ENCODE results near the gene LHFPL3.
A peak's percentile ranks its signal among the peaks of the same experiment; 100 is the strongest.
"Not testable (repeated sequence)": the region's sequence is repeated elsewhere in the genome, so short reads cannot be mapped to it uniquely, and the experiment has no call there.

LHFPL3 gene

DNA sequence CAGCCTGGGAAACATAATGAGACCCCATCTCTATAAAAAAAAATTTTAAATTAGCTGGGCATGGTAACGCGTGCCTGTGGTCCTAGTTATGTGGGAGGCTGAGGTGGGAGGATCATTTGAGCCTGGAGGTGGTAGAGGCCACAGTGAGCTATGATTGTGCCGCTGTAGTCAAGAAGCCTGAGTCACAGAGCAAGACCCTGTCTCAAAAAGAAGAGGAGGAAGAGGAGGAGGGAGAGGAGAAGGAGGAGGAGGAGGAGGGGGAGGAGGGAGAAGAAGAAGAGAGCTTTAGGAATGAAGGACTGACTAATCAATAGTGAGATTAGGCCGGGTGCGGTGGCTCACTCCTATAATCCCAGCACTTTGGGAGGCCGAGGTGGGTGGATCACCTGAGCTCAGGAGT, 573.8 kb downstream of the LHFPL3 start:
- Mint-ChIP-seq H3K9me3 (no peaks in the 10 kb centered on the region), H3K4me3 (no peak overlapping the region), H3K27ac (no peak overlapping the region), H3K4me1 (peaks cover 3% of the 10 kb centered on the region), H3K27me3 (no peaks in the 10 kb centered on the region)
- DNase-seq, result no peak
- no peak for ATAC-seq

- Mint-ChIP-seq H3K4me1 (no peaks in the 10 kb centered on the region), H3K27ac (no peak overlapping the region), H3K27me3 (no peaks in the 10 kb centered on the region), H3K9me3 (no peaks in the 10 kb centered on the region), H3K4me3 (no peak overlapping the region)
- ATAC-seq (no peak), DNase-seq (no peak)
Measured at GRCh38 chr7:104903044-104903443, 574.6 kb downstream of the LHFPL3 start.

DNA sequence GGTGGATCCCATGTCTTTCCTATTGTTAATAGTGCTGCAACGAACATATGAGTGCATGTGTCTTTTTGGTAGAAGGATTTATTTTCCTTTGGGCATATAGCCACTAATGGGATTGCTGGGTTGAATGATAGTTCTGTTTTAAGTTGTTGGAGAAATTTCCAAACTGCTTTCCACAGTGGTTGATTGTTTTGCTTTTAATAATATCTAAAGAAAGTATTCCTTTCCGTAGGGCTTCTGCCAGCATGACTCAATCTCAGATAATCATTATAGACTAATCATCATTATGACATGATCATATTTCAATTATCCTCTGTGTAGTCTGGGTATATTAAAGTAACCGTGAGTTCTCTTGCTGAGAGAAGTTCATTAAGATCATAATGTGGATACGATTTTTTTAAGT, 575.4 kb downstream of the LHFPL3 start:
- no peak for ATAC-seq
- Mint-ChIP-seq H3K4me1 (no peaks in the 10 kb centered on the region), H3K27ac (no peak overlapping the region)

DNA sequence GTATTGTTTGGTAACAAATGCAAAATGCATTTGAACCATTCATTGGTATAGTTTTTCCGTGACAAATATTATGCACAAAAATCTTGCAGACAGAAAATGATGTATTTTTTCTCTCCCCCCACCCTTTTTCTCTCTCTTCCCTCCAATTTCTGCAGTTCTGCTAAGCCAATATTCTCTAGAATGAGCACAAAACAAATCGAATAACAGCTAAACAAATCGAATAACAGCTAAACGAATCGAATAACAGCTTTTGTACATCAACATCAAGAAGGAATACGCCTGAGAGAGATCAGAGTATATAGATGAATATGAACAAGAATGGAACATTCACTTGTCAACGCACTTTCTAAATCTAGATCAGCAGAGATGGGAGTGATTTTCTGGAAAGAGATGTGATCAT, 577.6 kb downstream of the LHFPL3 start:
- Mint-ChIP-seq H3K4me3 (no peak overlapping the region), H3K4me1 (no peaks in the 10 kb centered on the region), H3K27me3 (no peaks in the 10 kb centered on the region), H3K9me3 (no peaks in the 10 kb centered on the region), H3K27ac (no peak overlapping the region)
- ATAC-seq, result no peak
- DNase-seq, result no peak

More for the DNA sequence above, 575.4 kb downstream of the LHFPL3 start:
- H3K27me3 Mint-ChIP-seq, result no peaks in the 10 kb centered on the region
- H3K4me3 Mint-ChIP-seq, result no peak overlapping the region
- no peak for DNase-seq
- H3K9me3 Mint-ChIP-seq, result no peaks in the 10 kb centered on the region

- no peak for ATAC-seq
- DNase-seq, result no peak
- H3K27ac Mint-ChIP-seq, result no peak overlapping the region
- H3K9me3 Mint-ChIP-seq, result no peaks in the 10 kb centered on the region
- no peak overlapping the region for H3K4me3 Mint-ChIP-seq
- no peaks in the 10 kb centered on the region for H3K27me3 Mint-ChIP-seq
- H3K4me1 Mint-ChIP-seq, result no peaks in the 10 kb centered on the region
Measured at GRCh38 chr7:104906556-104906955, 578.2 kb downstream of the LHFPL3 start.

DNA sequence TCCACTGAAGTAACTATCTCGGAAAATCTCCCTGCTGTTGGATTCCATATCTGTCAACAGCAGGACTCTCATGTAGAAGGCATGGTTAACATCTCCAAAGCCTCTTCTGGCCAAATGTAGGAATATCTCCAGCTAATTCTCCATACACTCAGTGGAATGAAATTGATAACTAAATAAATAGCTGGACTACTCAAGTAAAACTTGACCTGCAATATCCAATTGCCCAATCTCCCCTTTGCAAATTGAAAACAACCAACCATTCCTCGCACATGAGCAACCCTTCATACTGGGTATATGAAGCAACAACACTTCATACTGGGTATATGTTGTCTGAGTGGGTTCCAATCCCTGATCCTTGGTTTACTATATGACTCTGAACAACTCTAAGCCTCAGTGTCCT, 580.2 kb downstream of the LHFPL3 start:
- Mint-ChIP-seq H3K27me3 (no peaks in the 10 kb centered on the region), H3K27ac (no peak overlapping the region), H3K4me1 (no peaks in the 10 kb centered on the region), H3K4me3 (no peak overlapping the region), H3K9me3 (no peaks in the 10 kb centered on the region)
- no peak for ATAC-seq
- DNase-seq, result no peak

DNA sequence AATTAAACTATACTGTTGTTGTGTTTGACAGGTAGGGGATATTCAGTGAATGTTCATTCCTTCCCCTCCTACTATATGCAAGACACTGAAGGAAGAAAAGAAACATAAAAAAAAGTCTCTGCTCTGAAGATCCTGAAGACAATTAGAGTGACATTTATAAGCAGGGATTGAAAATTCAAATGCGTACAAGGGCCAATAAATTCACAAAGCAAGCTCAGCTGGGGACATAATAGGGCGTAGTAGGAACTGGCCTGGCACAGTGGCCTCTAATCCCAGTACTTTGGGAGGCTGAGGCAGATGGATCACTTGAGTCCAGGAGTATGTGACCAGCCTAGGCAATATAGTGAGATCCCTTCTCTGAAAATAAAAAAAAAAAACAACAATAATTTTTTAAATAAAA, 580.7 kb downstream of the LHFPL3 start:
- no peak overlapping the region for H3K4me3 Mint-ChIP-seq
- ATAC-seq, result no peak
- no peak for DNase-seq
- no peaks in the 10 kb centered on the region for H3K27me3 Mint-ChIP-seq
- no peaks in the 10 kb centered on the region for H3K9me3 Mint-ChIP-seq
- no peaks in the 10 kb centered on the region for H3K4me1 Mint-ChIP-seq
- no peak overlapping the region for H3K27ac Mint-ChIP-seq

- no peak for DNase-seq
- peaks cover 7% of the 10 kb centered on the region for H3K27me3 Mint-ChIP-seq
- H3K9me3 Mint-ChIP-seq, result no peaks in the 10 kb centered on the region
- H3K4me3 Mint-ChIP-seq, result no peak overlapping the region
- no peaks in the 10 kb centered on the region for H3K4me1 Mint-ChIP-seq
- no peak for ATAC-seq
- peak overlapping the region in 1 of 2 donors; percentile 0 for H3K27ac Mint-ChIP-seq
Measured at GRCh38 chr7:104914421-104914820, 586.0 kb downstream of the LHFPL3 start.

DNA sequence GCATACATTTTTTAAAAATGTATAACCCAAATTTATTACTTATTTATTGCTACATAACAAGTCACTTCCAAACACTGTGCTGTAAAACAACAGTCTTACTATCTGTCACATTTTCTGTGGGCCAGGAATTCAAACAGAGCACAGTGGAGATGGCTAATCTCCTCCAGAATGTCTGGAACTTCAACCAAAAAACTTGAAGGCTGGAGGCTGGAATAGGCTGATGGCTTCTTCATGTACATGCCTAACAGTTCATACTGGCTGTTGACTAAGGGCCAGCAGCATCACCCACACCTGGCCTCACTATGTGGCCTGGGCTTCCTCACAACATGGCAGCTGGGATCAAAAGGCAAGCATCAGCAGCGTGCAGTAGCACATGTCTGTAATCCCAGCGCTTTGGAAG, 593.2 kb downstream of the LHFPL3 start:
- peaks cover 7% of the 10 kb centered on the region for H3K27me3 Mint-ChIP-seq

GRCh38 chr7:104922182-104923009, 594.0 kb downstream of the LHFPL3 start:
- ATAC-seq, result peak; percentile 56
- no peak for DNase-seq
- no peaks in the 10 kb centered on the region for H3K9me3 Mint-ChIP-seq
- H3K4me1 Mint-ChIP-seq, result peaks cover 6% of the 10 kb centered on the region
- H3K4me3 Mint-ChIP-seq, result no peak overlapping the region
- no peak overlapping the region for H3K27ac Mint-ChIP-seq
- H3K27me3 Mint-ChIP-seq, result no peaks in the 10 kb centered on the region

More for the DNA sequence above, 593.2 kb downstream of the LHFPL3 start:
- ATAC-seq (no peak), DNase-seq (no peak)
- no peak overlapping the region for H3K4me3 Mint-ChIP-seq
- H3K27ac Mint-ChIP-seq, result peak overlapping the region in 1 of 2 donors; percentile 13
- peaks cover 6% of the 10 kb centered on the region for H3K4me1 Mint-ChIP-seq
- no peaks in the 10 kb centered on the region for H3K9me3 Mint-ChIP-seq

- H3K4me3 Mint-ChIP-seq, result peak overlapping the region in 1 of 2 donors; percentile 22
- peak; percentile 64 to 83 for DNase-seq
- H3K27me3 Mint-ChIP-seq, result no peaks in the 10 kb centered on the region
- peaks cover 6% of the 10 kb centered on the region for H3K4me1 Mint-ChIP-seq
- peak; percentile 100 for ATAC-seq
- peak overlapping the region in 1 of 2 donors; percentile 89 for H3K27ac Mint-ChIP-seq
- H3K9me3 Mint-ChIP-seq, result no peaks in the 10 kb centered on the region
Measured at GRCh38 chr7:104923010-104923421, 594.6 kb downstream of the LHFPL3 start.

DNA sequence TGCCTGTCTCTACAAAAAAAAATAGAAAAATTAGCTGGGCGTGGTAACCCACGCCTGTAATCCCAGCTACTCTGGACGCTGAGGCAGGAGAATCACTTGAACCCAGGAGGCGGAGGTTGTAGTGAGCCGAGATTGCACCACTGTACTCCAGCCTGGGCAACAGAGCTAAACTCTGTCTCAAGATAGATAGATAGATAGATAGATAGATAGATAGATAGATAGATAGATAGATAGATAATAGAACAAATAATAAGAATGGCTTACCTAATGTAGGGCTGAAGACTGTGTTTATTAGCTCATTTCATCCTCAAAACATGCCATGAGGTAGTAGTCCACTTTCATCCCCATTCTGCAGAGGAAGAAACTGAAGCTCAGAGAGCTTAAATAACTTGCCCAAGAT, 597.8 kb downstream of the LHFPL3 start:
- not testable (repeated sequence) for H3K27me3 Mint-ChIP-seq, H3K4me1 Mint-ChIP-seq, H3K27ac Mint-ChIP-seq, DNase-seq, H3K9me3 Mint-ChIP-seq, H3K4me3 Mint-ChIP-seq, ATAC-seq

DNA sequence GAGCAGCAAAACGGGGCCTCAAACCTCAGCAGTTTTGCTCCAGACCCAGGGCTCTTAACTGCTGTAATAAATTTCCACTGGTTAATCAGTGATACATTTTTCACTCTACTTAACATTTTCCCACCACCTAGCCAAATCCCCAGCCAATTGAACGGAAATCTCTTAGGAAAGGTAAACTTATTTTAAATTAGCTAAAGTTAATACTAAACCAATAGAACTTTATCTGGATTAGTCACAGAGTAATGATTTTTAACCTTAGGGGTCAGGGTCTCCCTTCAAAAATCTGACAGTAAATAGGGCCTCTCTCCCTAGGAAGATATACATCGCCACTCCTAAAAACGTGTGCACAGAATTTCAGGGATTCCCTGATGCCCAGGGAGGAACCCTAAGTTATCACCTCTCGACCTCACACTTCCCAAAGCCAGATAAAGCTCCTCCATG, 598.2 kb downstream of the LHFPL3 start:
- DNase-seq (no peak), ATAC-seq (no peak)
- Mint-ChIP-seq H3K27me3 (no peaks in the 10 kb centered on the region), H3K4me3 (no peak overlapping the region), H3K4me1 (peaks cover 12% of the 10 kb centered on the region), H3K27ac (no peak overlapping the region), H3K9me3 (no peaks in the 10 kb centered on the region)

DNA sequence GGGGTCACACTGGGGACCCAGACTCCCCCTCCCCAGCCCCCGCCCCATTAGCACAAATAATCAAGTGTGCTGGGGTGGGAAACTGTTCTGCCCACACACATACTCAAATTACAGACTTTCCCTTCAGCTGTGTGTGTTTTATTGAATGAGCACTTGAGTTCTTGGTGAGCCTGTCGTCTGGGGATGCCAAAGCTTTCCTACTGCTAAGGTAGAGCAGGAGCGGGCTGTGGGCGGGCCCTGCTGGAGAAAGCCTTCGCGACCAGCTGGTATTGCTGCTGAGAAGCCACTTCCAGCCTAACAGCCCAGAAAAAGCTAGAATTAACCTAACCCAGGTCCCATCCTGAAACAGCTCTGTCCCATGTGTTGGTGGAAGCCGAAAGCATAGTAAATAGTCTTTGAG, 598.7 kb downstream of the LHFPL3 start:
- H3K27ac Mint-ChIP-seq, result no peak overlapping the region
- no peaks in the 10 kb centered on the region for H3K9me3 Mint-ChIP-seq
- no peak for DNase-seq
- H3K4me1 Mint-ChIP-seq, result peaks cover 12% of the 10 kb centered on the region
- no peak for ATAC-seq
- H3K27me3 Mint-ChIP-seq, result no peaks in the 10 kb centered on the region
- no peak overlapping the region for H3K4me3 Mint-ChIP-seq

GRCh38 chr7:104928721-104929400, 600.5 kb downstream of the LHFPL3 start:
- H3K27ac Mint-ChIP-seq, result no peak overlapping the region
- H3K27me3 Mint-ChIP-seq, result no peaks in the 10 kb centered on the region
- DNase-seq (no peak), ATAC-seq (no peak)
- peaks cover 6% of the 10 kb centered on the region for H3K4me1 Mint-ChIP-seq
- no peak overlapping the region for H3K4me3 Mint-ChIP-seq
- H3K9me3 Mint-ChIP-seq, result no peaks in the 10 kb centered on the region

GRCh38 chr7:104929921-104930320, 601.5 kb downstream of the LHFPL3 start:
- no peaks in the 10 kb centered on the region for H3K27me3 Mint-ChIP-seq
- no peak overlapping the region for H3K4me3 Mint-ChIP-seq
- H3K27ac Mint-ChIP-seq, result no peak overlapping the region
- ATAC-seq (no peak), DNase-seq (no peak)
- H3K4me1 Mint-ChIP-seq, result peaks cover 6% of the 10 kb centered on the region
- H3K9me3 Mint-ChIP-seq, result no peaks in the 10 kb centered on the region
